ENCODE data around the gene SPAM1. TPM values are rescaled to one million over a fixed set of nuclear protein-coding genes. Genes with fewer than 3 reads are reported as not detected.

The SPAM1 gene, protein sequence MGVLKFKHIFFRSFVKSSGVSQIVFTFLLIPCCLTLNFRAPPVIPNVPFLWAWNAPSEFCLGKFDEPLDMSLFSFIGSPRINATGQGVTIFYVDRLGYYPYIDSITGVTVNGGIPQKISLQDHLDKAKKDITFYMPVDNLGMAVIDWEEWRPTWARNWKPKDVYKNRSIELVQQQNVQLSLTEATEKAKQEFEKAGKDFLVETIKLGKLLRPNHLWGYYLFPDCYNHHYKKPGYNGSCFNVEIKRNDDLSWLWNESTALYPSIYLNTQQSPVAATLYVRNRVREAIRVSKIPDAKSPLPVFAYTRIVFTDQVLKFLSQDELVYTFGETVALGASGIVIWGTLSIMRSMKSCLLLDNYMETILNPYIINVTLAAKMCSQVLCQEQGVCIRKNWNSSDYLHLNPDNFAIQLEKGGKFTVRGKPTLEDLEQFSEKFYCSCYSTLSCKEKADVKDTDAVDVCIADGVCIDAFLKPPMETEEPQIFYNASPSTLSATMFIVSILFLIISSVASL
- 1 to 10 TPM in 2 of 4 donors, not detected in 2; 1.1 TPM for total RNA-seq

DNA sequence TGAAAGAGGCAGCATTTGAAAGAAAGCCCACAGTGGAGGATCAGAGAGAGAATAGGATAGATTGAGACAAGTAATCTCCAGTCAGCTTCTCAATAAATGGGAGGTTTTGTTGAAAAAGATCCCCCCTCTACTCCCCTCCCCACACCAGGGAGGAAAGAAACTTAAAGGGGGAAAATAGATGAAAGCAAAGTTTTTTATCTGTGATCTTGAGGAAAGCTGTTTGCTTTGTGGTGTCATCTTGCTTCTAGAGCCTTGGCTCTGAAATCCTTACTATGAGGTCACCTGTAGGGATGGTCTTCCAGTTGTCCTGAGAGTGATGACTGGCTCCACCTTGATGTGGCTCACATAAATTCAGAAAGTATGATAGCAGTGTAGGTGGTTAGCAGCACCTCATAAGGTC, at the start of gene SPAM1:
TSS of gene SPAM1 (plus strand) at position 301 of the 400 bp plus-strand sequence. CDS start 28,330 bp downstream, outside the sequence.
- H3K9me3 ChIP-seq, result no peaks in the 10 kb centered on the region
- no peak for DNase-seq
- H3K27ac ChIP-seq, result no peak within 1 kb of the TSS
- H3K4me1 ChIP-seq, result peaks cover 0 to 5% (median 0%) of the 10 kb centered on the region in 4 donors
- H3K36me3 ChIP-seq, result no peaks in the 10 kb centered on the region
- TF ChIP-seq CTCF (IDR thresholded peaks at IDR 0.05), result no peak
- no peak for TF ChIP-seq POLR2A (IDR thresholded peaks at IDR 0.05)
- no peaks in the 10 kb centered on the region for H3K27me3 ChIP-seq
- H3K4me3 ChIP-seq, result no peak within 1 kb of the TSS

DNA sequence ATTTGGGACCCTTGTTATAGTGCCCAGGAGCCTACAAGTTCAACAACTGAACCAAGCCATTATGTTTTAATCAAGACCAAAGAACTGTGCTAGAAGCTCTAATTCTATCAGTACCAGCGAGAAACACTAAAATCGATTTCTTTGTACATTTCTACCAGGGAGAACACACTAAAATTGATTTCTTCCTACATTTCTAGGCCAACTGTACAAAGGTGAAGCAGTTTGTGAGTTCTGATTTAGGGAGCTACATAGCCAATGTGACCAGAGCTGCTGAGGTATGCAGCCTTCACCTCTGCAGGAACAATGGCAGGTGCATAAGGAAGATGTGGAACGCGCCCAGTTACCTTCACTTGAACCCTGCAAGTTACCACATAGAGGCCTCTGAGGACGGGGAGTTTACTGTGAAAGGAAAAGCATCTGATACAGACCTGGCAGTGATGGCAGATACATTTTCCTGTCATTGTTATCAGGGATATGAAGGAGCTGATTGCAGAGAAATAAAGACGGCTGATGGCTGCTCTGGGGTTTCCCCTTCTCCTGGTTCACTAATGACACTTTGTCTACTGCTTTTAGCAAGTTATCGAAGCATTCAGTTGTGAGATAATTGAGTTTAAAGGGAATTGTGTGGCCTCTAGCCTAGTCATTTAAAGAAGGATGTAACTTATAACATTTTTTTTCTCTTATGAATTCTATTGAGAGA, 48.3 kb upstream of the SPAM1 start:
- DNase-seq, result no peak
- no peaks in the 10 kb centered on the region for H3K36me3 ChIP-seq
- H3K4me3 ChIP-seq, result no peak overlapping the region
- H3K9me3 ChIP-seq, result no peaks in the 10 kb centered on the region
- no peaks in the 10 kb centered on the region for H3K27me3 ChIP-seq
- no peak overlapping the region for H3K27ac ChIP-seq
- H3K4me1 ChIP-seq, result no peaks in the 10 kb centered on the region
- TF ChIP-seq CTCF (IDR thresholded peaks at IDR 0.05) (no peak), POLR2A (IDR thresholded peaks at IDR 0.05) (no peak)

DNA sequence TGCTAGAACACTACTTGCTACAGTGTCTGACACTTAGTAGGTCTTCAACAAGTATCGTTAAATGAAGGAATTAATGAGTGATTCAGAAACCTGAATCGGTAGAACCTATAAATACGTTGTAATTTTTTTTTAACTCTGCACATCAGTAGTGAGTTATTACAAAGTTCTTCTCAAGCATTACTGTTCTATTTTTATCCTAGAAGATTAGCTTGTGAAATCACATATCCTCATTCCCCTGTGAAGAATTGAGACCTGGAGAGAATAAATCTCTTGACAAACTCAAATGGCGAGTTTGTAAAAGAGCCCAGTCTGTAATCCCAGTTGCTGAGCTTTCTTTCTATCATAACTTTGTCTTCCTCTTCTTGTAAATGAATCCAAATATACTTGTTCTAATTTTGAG, 45.4 kb upstream of the SPAM1 start:
- TF ChIP-seq CTCF (IDR thresholded peaks at IDR 0.05) (no peak), POLR2A (IDR thresholded peaks at IDR 0.05) (no peak)
- H3K27ac ChIP-seq, result no peak overlapping the region
- DNase-seq, result no peak
- no peaks in the 10 kb centered on the region for H3K36me3 ChIP-seq
- H3K27me3 ChIP-seq, result no peaks in the 10 kb centered on the region
- no peaks in the 10 kb centered on the region for H3K4me1 ChIP-seq
- no peaks in the 10 kb centered on the region for H3K9me3 ChIP-seq
- no peak overlapping the region for H3K4me3 ChIP-seq

- TF ChIP-seq CTCF (IDR thresholded peaks at IDR 0.05) (no peak), POLR2A (IDR thresholded peaks at IDR 0.05) (no peak)
- no peak for DNase-seq
- H3K4me1 ChIP-seq, result no peaks in the 10 kb centered on the region
- no peaks in the 10 kb centered on the region for H3K36me3 ChIP-seq
- H3K4me3 ChIP-seq, result no peak overlapping the region
- H3K27me3 ChIP-seq, result no peaks in the 10 kb centered on the region
- H3K27ac ChIP-seq, result no peak overlapping the region
- no peaks in the 10 kb centered on the region for H3K9me3 ChIP-seq
Measured at GRCh38 chr7:123881300-123881699, 43.7 kb upstream of the SPAM1 start.

DNA sequence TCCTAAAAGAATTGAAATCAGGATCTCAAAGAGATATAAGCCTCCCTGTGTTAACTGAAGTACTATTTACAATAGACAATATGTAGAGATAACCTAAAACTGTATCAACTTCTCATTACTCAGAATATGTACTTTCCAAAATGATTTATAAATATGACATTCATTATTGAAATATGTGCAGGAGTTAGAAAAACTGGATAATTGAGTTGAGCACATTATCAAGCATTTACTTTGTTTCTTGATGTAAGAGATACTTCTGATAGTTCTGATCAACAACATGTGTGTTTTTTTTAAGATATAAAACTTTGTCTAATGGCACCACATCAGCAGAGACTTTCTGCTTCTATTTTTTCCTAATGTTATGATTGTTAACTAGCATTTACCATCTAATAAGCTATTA, 41.9 kb upstream of the SPAM1 start:
- no peak for DNase-seq
- no peaks in the 10 kb centered on the region for H3K9me3 ChIP-seq
- H3K4me3 ChIP-seq, result no peak overlapping the region
- no peaks in the 10 kb centered on the region for H3K4me1 ChIP-seq
- no peaks in the 10 kb centered on the region for H3K27me3 ChIP-seq
- TF ChIP-seq POLR2A (IDR thresholded peaks at IDR 0.05) (no peak), CTCF (IDR thresholded peaks at IDR 0.05) (no peak)
- no peak overlapping the region for H3K27ac ChIP-seq
- H3K36me3 ChIP-seq, result no peaks in the 10 kb centered on the region

Measured in Peyer's patch (tissue), 4 donors.